Measurements from ENCODE around the gene SARDH. TPM values are rescaled to one million over a fixed set of nuclear protein-coding genes. Genes with fewer than 3 reads are reported as not detected.

Gene SARDH
- total and polyA plus RNA-seq, 9 donors, result 2.5 to 10.0 (median 3.3) TPM

- intact Hi-C loops (cut with DNase I), result no loop called here
- TF ChIP-seq POLR2A (IDR thresholded peaks at IDR 0.05) (no peak), EP300 (IDR thresholded peaks at IDR 0.05) (no peak), CTCF (IDR thresholded peaks at IDR 0.05) (no peak)
- 79 to 84% (median 82%) methylated on average over 10 of the region's 10 CpGs for WGBS, 3 donors
- Histone ChIP-seq H3K4me3 (no peak overlapping the region), H3K9me3 (no peaks in the 10 kb centered on the region), H3K27me3 (no peaks in the 10 kb centered on the region), H3K4me1 (ENCODE audit: insufficient read depth) (peaks cover 6% of the 10 kb centered on the region), H3K36me3 (no peaks in the 10 kb centered on the region), H3K27ac (no peak overlapping the region)
- peak in 2 of 5 donors; percentile 9 to 13 for DNase-seq
Observed at GRCh38 chr9:133732639-133733408, 5.3 kb downstream of the SARDH start.

- peak in 2 of 5 donors; percentile 12 to 31 for DNase-seq
- H3K27me3 ChIP-seq, result no peaks in the 10 kb centered on the region
- H3K27ac ChIP-seq, result no peak overlapping the region
- TF ChIP-seq POLR2A (IDR thresholded peaks at IDR 0.05) (no peak), EP300 (IDR thresholded peaks at IDR 0.05) (no peak), CTCF (IDR thresholded peaks at IDR 0.05) (no peak)
- WGBS, 3 donors, result 69 to 76% (median 70%) methylated on average over 19 to 30 of the region's 30 CpGs
- H3K4me3 ChIP-seq, result no peak overlapping the region
- intact Hi-C loops (cut with DNase I), result no loop called here
- H3K36me3 ChIP-seq, result no peaks in the 10 kb centered on the region
- H3K4me1 ChIP-seq (ENCODE audit: insufficient read depth), result peaks cover 1% of the 10 kb centered on the region
- no peaks in the 10 kb centered on the region for H3K9me3 ChIP-seq
Observed at GRCh38 chr9:133731876-133732638, 6.1 kb downstream of the SARDH start.

- no peak overlapping the region for H3K27ac ChIP-seq
- WGBS, 3 donors, result 87 to 91% (median 91%) methylated on average over 21 to 27 of the region's 27 CpGs
- H3K27me3 ChIP-seq, result no peaks in the 10 kb centered on the region
- intact Hi-C loops (cut with DNase I), result no loop called here
- no peak overlapping the region for H3K4me3 ChIP-seq
- TF ChIP-seq POLR2A (IDR thresholded peaks at IDR 0.05) (no peak), CTCF (IDR thresholded peaks at IDR 0.05) (no peak), EP300 (IDR thresholded peaks at IDR 0.05) (no peak)
- H3K9me3 ChIP-seq, result no peaks in the 10 kb centered on the region
- DNase-seq, result peak in 2 of 5 donors; percentile 12 to 21
- H3K4me1 ChIP-seq (ENCODE audit: insufficient read depth), result no peaks in the 10 kb centered on the region
- H3K36me3 ChIP-seq, result no peaks in the 10 kb centered on the region
Observed at GRCh38 chr9:133730994-133731715, 7.0 kb downstream of the SARDH start.

- intact Hi-C loops (cut with DNase I), result loop anchor here in 2 of 4 donors (5.0 to 10.0 kb wide), 3 partner anchors 197 to 325 kb away; partner anchors contain the start of genes ADAMTSL2 (in 1 of the 2) and MYMK (in 1 of the 2)
- no peak for TF ChIP-seq EP300 (IDR thresholded peaks at IDR 0.05)
- TF ChIP-seq CTCF (IDR thresholded peaks at IDR 0.05), result no peak
- TF ChIP-seq POLR2A (IDR thresholded peaks at IDR 0.05), result no peak
- H3K27me3 ChIP-seq, result no peaks in the 10 kb centered on the region
- H3K36me3 ChIP-seq, result no peaks in the 10 kb centered on the region
- no peak overlapping the region for H3K27ac ChIP-seq
- no peak overlapping the region for H3K4me3 ChIP-seq
- H3K4me1 ChIP-seq (ENCODE audit: insufficient read depth), result no peaks in the 10 kb centered on the region
- H3K9me3 ChIP-seq, result no peaks in the 10 kb centered on the region
- WGBS, 3 donors, result 87 to 90% (median 88%) methylated on average over 19 of the region's 19 CpGs
- peak in 2 of 5 donors; percentile 10 to 28 for DNase-seq
Observed at GRCh38 chr9:133729617-133730281, 8.4 kb downstream of the SARDH start.
